WTC11 (cell line): ENCODE measurements around the gene CHDH. TPM values are rescaled to one million over a fixed set of nuclear protein-coding genes. Genes with fewer than 3 reads are reported as not detected.

Source experiments
- ATAC-seq: fragments of 200-7000 bp; cut with Tn5 transposase; 2 replicates; pipeline ENCODE4 v1.10.0; 2021; ENCODE audit warnings: mild to moderate bottlenecking, moderate library complexity
- CTCF ChIA-PET: fragments of 300-600 bp; sonication (Branson Sonifier 250); formaldehyde crosslinking; loops from one replicate; lab custom pipeline; 2021; ENCODE audit warnings: antibody characterized with exemption; lab: Charles Lee
- POLR2A ChIA-PET: fragments of 350-600 bp; sonication (Branson Sonifier 250); formaldehyde crosslinking; loops from one replicate; lab custom pipeline; 2021; ENCODE audit warnings: antibody characterized with exemption; lab: Charles Lee
- DNase-seq: peaks from one replicate; pipeline ENCODE4 v3.0.0; 2021; ENCODE audit warnings: low spot score
- H3K27ac Mint-ChIP-seq: 2 replicates; pipeline ENCODE4 v1.8.0; 2021; ENCODE audit warnings: mixed read lengths
- H3K27me3 Mint-ChIP-seq: 2 replicates; pipeline ENCODE4 v1.8.0; 2021; ENCODE audit warnings: low read depth, mild to moderate bottlenecking, moderate library complexity, mixed read lengths
- H3K36me3 Mint-ChIP-seq: 2 replicates; pipeline ENCODE4 v1.8.0; 2021; ENCODE audit warnings: mixed read lengths
- H3K4me1 Mint-ChIP-seq: 2 replicates; pipeline ENCODE4 v1.8.0; 2022; ENCODE audit warnings: mixed read lengths
- H3K4me3 Mint-ChIP-seq: 2 replicates; pipeline ENCODE4 v1.8.0; 2021; ENCODE audit warnings: mild to moderate bottlenecking, moderate library complexity, mixed read lengths
- H3K9me3 Mint-ChIP-seq: 2 replicates; pipeline ENCODE4 v1.8.0; 2021; ENCODE audit warnings: mixed read lengths
- CREB1 ChIP-seq: sonication (generic); formaldehyde crosslinking; IDR thresholded peaks from 2 replicates; pipeline ENCODE4 v1.8.0; 2023; ENCODE audit warnings: mild to moderate bottlenecking, missing genetic modification reagents
- ETV6 ChIP-seq: sonication (generic); formaldehyde crosslinking; IDR thresholded peaks from 2 replicates; pipeline ENCODE4 v1.8.1; 2022; ENCODE audit warnings: mild to moderate bottlenecking, missing genetic modification reagents
- GRHL2 ChIP-seq: fragments of 250-450 bp; sonication (Bioruptor Pico); IDR thresholded peaks from 2 replicates; pipeline ENCODE4 v1.8.0; 2022; ENCODE audit warnings: mild to moderate bottlenecking, moderate library complexity; ENCODE audit not compliant: insufficient replicate concordance, severe bottlenecking
- HMGA2 ChIP-seq: fragments of 250-450 bp; sonication (Bioruptor Pico); IDR thresholded peaks from 2 replicates; pipeline ENCODE4 v1.4.0; 2021; ENCODE audit warnings: mild to moderate bottlenecking, moderate library complexity
- NFATC4 ChIP-seq: fragments of 250-450 bp; sonication (Bioruptor Pico); IDR thresholded peaks from 2 replicates; pipeline ENCODE4 v1.9.0; 2021; ENCODE audit warnings: mild to moderate bottlenecking
- ZNF138 ChIP-seq: sonication (generic); formaldehyde crosslinking; conservative IDR thresholded peaks from 2 replicates; pipeline ENCODE4 v1.8.1; 2022; ENCODE audit warnings: mild to moderate bottlenecking, moderate library complexity, missing genetic modification reagents
- total RNA-seq: library from RNA; stranded (reverse); gene quantifications from 3 replicates; pipeline ENCODE4 v1.2.3, GENCODE V29; 2021
- TF ChIP-seq, protein P1 (sequence below): sonication (generic); formaldehyde crosslinking; IDR thresholded peaks from 2 replicates; pipeline ENCODE4 v1.8.1; 2022; ENCODE audit warnings: low read depth, mild to moderate bottlenecking, moderate library complexity, missing genetic modification reagents, borderline replicate concordance
- TF ChIP-seq, protein P2 (sequence below): fragments of 200-600 bp; IDR thresholded peaks from 2 replicates; pipeline ENCODE4 v1.8.0; 2022; ENCODE audit warnings: antibody characterized with exemption
- TF ChIP-seq, protein P3 (sequence below): sonication (generic); formaldehyde crosslinking; IDR thresholded peaks from 2 replicates; pipeline ENCODE4 v1.8.1; 2023; ENCODE audit warnings: mild to moderate bottlenecking, missing genetic modification reagents, borderline replicate concordance
- TF ChIP-seq, protein P4 (sequence below): sonication (generic); formaldehyde crosslinking; IDR thresholded peaks from 2 replicates; pipeline ENCODE4 v1.8.0; 2022; ENCODE audit warnings: missing genetic modification reagents
- TF ChIP-seq, protein P5 (sequence below): sonication (generic); formaldehyde crosslinking; IDR thresholded peaks from 2 replicates; pipeline ENCODE4 v1.8.1; 2023; ENCODE audit warnings: mild to moderate bottlenecking, moderate library complexity, missing genetic modification reagents
- TF ChIP-seq, protein P6 (sequence below): fragments of 250-450 bp; sonication (Bioruptor Pico); conservative IDR thresholded peaks from 2 replicates; pipeline ENCODE4 v1.9.0; 2021; ENCODE audit warnings: mild to moderate bottlenecking

Gene CHDH
- total RNA-seq, 1 experiment from 2014 or later, result 11.7 TPM

DNA sequence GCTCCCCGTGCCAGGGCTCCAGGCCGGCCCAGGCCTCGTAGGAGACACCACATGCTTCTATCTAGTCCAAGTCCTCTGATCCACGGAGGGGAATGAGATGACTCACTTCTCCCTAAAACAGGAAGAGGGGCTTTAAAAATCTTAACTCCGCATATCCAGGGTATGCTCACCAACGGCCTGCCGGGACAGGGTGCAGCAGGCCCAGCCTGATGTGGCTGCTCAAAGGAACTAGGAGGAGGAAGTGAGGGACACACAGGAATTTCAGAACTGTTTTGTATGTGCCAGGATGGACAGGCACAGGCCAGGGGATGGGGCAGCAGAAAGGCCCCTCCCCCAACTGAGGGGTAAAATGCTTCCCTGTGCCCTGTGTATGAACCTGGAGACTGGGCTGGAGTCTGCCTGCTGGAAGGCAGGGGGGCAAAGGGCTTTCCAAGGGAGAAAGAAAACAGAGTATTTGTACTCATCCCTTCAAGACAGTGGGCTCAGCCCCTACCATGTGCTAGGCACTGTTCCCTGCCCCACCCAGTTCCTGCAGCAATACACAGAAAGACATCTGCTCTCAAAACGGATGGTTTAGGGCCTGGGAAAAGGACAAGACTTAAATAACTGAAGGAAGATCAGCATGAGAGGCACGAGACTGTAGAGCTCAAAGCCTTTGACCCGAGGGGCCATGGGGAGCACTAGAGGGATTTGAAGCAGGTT, 22.1 kb downstream of the CHDH start (continued):
- TF ChIP-seq, protein P1, sequence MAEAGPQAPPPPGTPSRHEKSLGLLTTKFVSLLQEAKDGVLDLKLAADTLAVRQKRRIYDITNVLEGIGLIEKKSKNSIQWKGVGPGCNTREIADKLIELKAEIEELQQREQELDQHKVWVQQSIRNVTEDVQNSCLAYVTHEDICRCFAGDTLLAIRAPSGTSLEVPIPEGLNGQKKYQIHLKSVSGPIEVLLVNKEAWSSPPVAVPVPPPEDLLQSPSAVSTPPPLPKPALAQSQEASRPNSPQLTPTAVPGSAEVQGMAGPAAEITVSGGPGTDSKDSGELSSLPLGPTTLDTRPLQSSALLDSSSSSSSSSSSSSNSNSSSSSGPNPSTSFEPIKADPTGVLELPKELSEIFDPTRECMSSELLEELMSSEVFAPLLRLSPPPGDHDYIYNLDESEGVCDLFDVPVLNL (CRISPR knock-in tag), result no peak

DNA sequence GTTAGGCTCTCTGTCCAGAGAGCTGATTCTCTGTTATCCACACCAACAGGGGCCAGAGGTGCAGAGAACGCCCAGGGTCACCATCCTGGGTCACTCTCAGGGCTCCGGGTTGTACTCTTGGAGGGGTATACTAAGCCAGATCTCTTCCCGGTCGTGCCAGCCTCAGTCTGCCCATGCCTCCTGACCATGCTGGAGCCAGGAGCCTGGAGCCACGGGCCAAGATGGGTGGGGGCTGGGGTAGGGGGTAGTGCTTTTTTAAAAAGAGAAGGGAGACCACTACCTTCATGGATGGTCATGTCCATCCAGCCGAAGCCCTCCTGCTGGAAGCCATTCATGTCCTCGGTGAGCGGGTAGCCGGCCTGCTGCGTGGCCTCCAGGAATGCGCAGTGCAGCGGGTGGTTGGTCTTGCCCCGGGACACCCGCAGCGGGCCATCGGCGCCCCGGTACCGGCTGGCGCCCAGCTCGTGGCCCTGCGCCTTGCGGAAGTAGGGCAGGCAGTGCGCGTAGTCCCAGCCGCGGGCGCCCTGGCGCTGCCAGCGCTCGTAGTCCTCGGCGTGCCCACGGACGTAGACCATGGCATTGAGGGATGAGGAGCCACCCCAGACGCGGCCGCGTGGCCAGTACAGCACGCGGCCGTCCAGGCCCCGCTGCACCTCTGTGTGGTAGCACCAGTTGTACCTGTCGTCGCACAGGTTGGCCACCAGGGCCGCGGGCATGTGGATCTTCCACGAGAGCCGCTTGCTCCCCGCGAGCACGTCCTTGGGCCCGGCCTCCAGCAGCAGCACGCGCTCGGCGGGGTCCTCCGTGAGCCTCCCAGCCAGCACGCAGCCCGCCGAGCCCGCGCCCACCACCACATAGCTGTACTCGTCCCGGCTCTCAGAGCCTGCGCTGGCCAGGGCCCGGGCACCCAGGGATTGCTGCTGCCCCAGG, 22.9 kb downstream of the CHDH start:
- Mint-ChIP-seq H3K4me3 (no peak overlapping the region), H3K27me3 (no peaks in the 10 kb centered on the region), H3K36me3 (no peaks in the 10 kb centered on the region; the same call in 1 of the 2 replicates), H3K27ac (no peak overlapping the region), H3K4me1 (peaks cover 9% of the 10 kb centered on the region)
- peak; percentile 59 for DNase-seq
- peak; percentile 94 for ATAC-seq
- CTCF ChIA-PET, result interaction anchor here (1.3 kb wide), 1 partner anchor 75 kb away, joined by 3 read pairs; no protein-coding TSS in a partner anchor
- TF ChIP-seq, protein P2, sequence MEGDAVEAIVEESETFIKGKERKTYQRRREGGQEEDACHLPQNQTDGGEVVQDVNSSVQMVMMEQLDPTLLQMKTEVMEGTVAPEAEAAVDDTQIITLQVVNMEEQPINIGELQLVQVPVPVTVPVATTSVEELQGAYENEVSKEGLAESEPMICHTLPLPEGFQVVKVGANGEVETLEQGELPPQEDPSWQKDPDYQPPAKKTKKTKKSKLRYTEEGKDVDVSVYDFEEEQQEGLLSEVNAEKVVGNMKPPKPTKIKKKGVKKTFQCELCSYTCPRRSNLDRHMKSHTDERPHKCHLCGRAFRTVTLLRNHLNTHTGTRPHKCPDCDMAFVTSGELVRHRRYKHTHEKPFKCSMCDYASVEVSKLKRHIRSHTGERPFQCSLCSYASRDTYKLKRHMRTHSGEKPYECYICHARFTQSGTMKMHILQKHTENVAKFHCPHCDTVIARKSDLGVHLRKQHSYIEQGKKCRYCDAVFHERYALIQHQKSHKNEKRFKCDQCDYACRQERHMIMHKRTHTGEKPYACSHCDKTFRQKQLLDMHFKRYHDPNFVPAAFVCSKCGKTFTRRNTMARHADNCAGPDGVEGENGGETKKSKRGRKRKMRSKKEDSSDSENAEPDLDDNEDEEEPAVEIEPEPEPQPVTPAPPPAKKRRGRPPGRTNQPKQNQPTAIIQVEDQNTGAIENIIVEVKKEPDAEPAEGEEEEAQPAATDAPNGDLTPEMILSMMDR, result peak; percentile 37; the same call in 1 of the 2 replicates
- TF ChIP-seq GRHL2 (CRISPR knock-in tag) (no peak), CREB1 (CRISPR knock-in tag) (no peak), HMGA2 (no peak)
- TF ChIP-seq, protein P3, sequence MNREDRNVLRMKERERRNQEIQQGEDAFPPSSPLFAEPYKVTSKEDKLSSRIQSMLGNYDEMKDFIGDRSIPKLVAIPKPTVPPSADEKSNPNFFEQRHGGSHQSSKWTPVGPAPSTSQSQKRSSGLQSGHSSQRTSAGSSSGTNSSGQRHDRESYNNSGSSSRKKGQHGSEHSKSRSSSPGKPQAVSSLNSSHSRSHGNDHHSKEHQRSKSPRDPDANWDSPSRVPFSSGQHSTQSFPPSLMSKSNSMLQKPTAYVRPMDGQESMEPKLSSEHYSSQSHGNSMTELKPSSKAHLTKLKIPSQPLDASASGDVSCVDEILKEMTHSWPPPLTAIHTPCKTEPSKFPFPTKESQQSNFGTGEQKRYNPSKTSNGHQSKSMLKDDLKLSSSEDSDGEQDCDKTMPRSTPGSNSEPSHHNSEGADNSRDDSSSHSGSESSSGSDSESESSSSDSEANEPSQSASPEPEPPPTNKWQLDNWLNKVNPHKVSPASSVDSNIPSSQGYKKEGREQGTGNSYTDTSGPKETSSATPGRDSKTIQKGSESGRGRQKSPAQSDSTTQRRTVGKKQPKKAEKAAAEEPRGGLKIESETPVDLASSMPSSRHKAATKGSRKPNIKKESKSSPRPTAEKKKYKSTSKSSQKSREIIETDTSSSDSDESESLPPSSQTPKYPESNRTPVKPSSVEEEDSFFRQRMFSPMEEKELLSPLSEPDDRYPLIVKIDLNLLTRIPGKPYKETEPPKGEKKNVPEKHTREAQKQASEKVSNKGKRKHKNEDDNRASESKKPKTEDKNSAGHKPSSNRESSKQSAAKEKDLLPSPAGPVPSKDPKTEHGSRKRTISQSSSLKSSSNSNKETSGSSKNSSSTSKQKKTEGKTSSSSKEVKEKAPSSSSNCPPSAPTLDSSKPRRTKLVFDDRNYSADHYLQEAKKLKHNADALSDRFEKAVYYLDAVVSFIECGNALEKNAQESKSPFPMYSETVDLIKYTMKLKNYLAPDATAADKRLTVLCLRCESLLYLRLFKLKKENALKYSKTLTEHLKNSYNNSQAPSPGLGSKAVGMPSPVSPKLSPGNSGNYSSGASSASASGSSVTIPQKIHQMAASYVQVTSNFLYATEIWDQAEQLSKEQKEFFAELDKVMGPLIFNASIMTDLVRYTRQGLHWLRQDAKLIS, result no peak
- TF ChIP-seq, protein P4, sequence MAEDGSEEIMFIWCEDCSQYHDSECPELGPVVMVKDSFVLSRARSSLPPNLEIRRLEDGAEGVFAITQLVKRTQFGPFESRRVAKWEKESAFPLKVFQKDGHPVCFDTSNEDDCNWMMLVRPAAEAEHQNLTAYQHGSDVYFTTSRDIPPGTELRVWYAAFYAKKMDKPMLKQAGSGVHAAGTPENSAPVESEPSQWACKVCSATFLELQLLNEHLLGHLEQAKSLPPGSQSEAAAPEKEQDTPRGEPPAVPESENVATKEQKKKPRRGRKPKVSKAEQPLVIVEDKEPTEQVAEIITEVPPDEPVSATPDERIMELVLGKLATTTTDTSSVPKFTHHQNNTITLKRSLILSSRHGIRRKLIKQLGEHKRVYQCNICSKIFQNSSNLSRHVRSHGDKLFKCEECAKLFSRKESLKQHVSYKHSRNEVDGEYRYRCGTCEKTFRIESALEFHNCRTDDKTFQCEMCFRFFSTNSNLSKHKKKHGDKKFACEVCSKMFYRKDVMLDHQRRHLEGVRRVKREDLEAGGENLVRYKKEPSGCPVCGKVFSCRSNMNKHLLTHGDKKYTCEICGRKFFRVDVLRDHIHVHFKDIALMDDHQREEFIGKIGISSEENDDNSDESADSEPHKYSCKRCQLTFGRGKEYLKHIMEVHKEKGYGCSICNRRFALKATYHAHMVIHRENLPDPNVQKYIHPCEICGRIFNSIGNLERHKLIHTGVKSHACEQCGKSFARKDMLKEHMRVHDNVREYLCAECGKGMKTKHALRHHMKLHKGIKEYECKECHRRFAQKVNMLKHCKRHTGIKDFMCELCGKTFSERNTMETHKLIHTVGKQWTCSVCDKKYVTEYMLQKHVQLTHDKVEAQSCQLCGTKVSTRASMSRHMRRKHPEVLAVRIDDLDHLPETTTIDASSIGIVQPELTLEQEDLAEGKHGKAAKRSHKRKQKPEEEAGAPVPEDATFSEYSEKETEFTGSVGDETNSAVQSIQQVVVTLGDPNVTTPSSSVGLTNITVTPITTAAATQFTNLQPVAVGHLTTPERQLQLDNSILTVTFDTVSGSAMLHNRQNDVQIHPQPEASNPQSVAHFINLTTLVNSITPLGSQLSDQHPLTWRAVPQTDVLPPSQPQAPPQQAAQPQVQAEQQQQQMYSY (CRISPR knock-in tag), result no peak
- TF ChIP-seq, all 79 proteins: peak for 1
- POLR2A ChIA-PET, result no interaction called here
- no peaks in the 10 kb centered on the region for H3K9me3 Mint-ChIP-seq

DNA sequence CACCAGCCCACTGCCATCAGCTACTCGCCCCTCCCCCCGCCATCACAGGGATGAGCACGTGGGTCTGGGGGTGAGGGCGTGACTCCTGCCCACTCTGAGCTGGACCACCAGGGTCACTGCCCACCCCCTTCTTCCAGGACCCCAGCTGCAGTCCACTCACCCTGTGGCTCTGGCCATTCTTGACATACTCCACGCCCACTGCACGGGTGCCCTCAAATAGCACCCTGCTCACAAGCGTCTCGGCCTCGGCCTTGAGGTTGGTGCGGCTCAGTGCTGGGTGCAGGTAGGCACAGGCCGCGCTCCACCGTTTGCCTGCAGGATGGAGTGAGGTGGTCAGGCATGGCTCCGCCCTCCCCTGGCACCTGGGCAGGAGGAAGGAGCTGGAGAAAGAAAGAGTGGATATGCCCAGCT, 23.9 kb downstream of the CHDH start:
- ChIA-PET POLR2A (interaction anchor here (0.5 kb wide), 1 partner anchor 12 kb away, joined by 3 read pairs; no protein-coding TSS in a partner anchor), CTCF (interaction anchor here (0.5 to 1.3 kb wide), 7 partner anchors 9 to 129 kb away, joined by 3 to 4 read pairs (median 3); no protein-coding TSS in a partner anchor)
- Mint-ChIP-seq H3K27ac (no peak overlapping the region), H3K4me3 (no peak overlapping the region), H3K4me1 (peaks cover 9% of the 10 kb centered on the region), H3K27me3 (no peaks in the 10 kb centered on the region), H3K9me3 (no peaks in the 10 kb centered on the region), H3K36me3 (no peaks in the 10 kb centered on the region; the same call in 1 of the 2 replicates)
- DNase-seq (no peak), ATAC-seq (no peak)
- TF ChIP-seq NFATC4 (CRISPR knock-in tag) (no peak), ZNF138 (CRISPR knock-in tag) (no peak), ETV6 (CRISPR knock-in tag) (no peak)
- TF ChIP-seq, protein P5, sequence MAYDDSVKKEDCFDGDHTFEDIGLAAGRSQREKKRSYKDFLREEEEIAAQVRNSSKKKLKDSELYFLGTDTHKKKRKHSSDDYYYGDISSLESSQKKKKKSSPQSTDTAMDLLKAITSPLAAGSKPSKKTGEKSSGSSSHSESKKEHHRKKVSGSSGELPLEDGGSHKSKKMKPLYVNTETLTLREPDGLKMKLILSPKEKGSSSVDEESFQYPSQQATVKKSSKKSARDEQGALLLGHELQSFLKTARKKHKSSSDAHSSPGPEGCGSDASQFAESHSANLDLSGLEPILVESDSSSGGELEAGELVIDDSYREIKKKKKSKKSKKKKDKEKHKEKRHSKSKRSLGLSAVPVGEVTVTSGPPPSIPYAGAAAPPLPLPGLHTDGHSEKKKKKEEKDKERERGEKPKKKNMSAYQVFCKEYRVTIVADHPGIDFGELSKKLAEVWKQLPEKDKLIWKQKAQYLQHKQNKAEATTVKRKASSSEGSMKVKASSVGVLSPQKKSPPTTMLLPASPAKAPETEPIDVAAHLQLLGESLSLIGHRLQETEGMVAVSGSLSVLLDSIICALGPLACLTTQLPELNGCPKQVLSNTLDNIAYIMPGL (CRISPR knock-in tag), result no peak
- TF ChIP-seq, protein P1 (CRISPR knock-in tag), result no peak
- TF ChIP-seq, protein P6, sequence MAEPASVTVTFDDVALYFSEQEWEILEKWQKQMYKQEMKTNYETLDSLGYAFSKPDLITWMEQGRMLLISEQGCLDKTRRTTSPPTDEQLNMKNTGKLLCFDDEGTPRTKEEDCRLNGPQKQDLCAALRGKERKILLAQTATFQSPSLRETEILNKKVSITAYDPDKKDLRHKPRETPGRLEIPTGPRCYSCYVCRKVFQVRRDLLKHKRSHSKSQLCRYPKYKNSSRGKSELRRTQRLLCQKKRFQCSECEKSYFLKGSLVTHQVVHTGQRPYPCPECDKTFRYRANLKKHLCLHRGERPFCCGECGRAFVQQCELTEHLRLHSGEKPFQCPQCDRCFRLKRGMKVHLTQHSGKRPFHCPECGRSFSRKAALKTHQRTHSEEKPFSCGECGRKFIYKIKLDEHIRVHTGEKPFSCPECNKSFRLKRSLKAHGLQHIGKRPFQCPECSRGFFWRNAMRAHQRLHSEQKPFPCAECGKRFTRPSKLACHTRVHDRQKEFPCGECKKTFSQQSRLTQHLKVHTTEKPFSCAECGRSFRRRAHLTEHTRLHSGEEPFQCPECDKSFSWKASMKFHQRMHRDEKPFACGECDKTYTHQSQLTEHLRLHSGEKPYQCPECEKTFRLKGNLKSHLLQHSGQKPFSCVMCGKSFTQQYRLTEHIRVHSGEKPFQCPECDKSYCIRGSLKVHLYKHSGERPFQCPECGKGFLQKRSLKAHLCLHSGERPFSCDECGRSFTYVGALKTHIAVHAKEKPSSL (CRISPR knock-in tag), result no peak
